HepG2 (cell line): ENCODE data around the gene STAG3. TPM values are rescaled to one million over a fixed set of nuclear protein-coding genes. Genes with fewer than 3 reads are reported as not detected.
"Not testable (repeated sequence)": the region's sequence is repeated elsewhere in the genome, so short reads cannot be mapped to it uniquely, and the experiment has no call there.

Experiments
- ATAC-seq: fragments of 200-7000 bp; cut with Tn5 transposase; 3 replicates; pipeline ENCODE4 v1.9.1; 2020; ENCODE audit warnings: mild to moderate bottlenecking, moderate library complexity
- BruUV-seq: library from RNA; stranded (reverse); fragments of 400-500 nt; replicated peaks from 2 replicates; lab custom pipeline; 2021; lab: Mats Ljungman, UMichigan
- CTCF ChIA-PET: fragments of 300-600 bp; formaldehyde crosslinking; extraction: SDS; loops from one replicate; lab custom pipeline; 2021; ENCODE audit warnings: low total read pairs, inconsistent platforms, low intra/inter-chr PET ratio; lab: Yijun Ruan, JAX
- POLR2A ChIA-PET: fragments of 350-600 bp; sonication (Branson Sonifier 250); formaldehyde crosslinking; loops from one replicate; lab custom pipeline; 2020; ENCODE audit warnings: antibody characterized with exemption, inconsistent platforms; lab: Yijun Ruan, JAX
- DNase-seq: peaks from one replicate; pipeline ENCODE4 v3.0.0-alpha.2; 2015; ENCODE audit warnings: low spot score
- FAIRE-seq: peaks from 3 replicates; lab custom pipeline; 2011; peaks lifted over from hg19 to GRCh38; lab: Jason Lieb, UNC
- H2AFZ ChIP-seq: one replicate; pipeline ENCODE4 v1.6.1; 2011; ENCODE audit warnings: low read length, inconsistent platforms
- H3K27ac ChIP-seq: fragments of 300-600 bp; 3 replicates; pipeline ENCODE4 v1.8.0; 2011; ENCODE audit warnings: mixed run types, mild to moderate bottlenecking, mixed read lengths, low read length, inconsistent platforms; ENCODE audit not compliant: insufficient read depth; ENCODE audit errors: extremely low read length
- H3K27me3 ChIP-seq, 2 experiments: fragments of 200-600 bp in 1 of 2; 2 replicates in 1 of 2; 3 replicates in 1 of 2; pipeline versions ENCODE4 v1.6.0 to v1.8.0; 2011; ENCODE audit warnings: low read length in 2 of 2, mild to moderate bottlenecking in 2 of 2, moderate library complexity in 2 of 2, inconsistent platforms in 1 of 2; ENCODE audit not compliant: insufficient read depth in 2 of 2, control insufficient read depth in 1 of 2
- H3K36me3 ChIP-seq, 2 experiments: fragments of 200-600 bp in 1 of 2; replicated peaks in 1 of 2; 2 replicates in 1 of 2; 3 replicates in 1 of 2; pipeline versions ENCODE4 v1.5.1 to v1.8.0; 2011; ENCODE audit warnings: low read length in 2 of 2, inconsistent platforms in 1 of 2; ENCODE audit not compliant: insufficient read depth in 2 of 2, control insufficient read depth in 1 of 2
- H3K4me1 ChIP-seq: 2 replicates; pipeline ENCODE4 v1.5.1; 2012; ENCODE audit warnings: low read length, inconsistent platforms; ENCODE audit not compliant: insufficient read depth
- H3K4me2 ChIP-seq: 2 replicates; pipeline ENCODE4 v1.6.0; 2011; ENCODE audit warnings: low read depth, low read length, inconsistent platforms
- H3K4me3 ChIP-seq, 3 experiments: fragments of 200-600 bp in 1 of 3; sonication (generic), shearing (Covaris generic) in 1 of 3; replicated peaks in 1 of 3; 2 replicates each; pipeline ENCODE4 v1.5.1; 2011 to 2016; ENCODE audit warnings: low read length in 3 of 3, inconsistent platforms in 2 of 3, low read depth in 2 of 3, mild to moderate bottlenecking in 2 of 3, control low read depth in 1 of 3, mixed read lengths in 1 of 3; ENCODE audit not compliant: insufficient read depth in 1 of 3
- H3K79me2 ChIP-seq: one replicate; pipeline ENCODE4 v1.6.1; 2011; ENCODE audit warnings: low read length, inconsistent platforms; ENCODE audit not compliant: insufficient read depth
- H3K9ac ChIP-seq: 2 replicates; pipeline ENCODE4 v1.6.0; 2011; ENCODE audit warnings: mild to moderate bottlenecking, low read depth, low read length, inconsistent platforms; ENCODE audit not compliant: insufficient read depth
- H3K9me3 ChIP-seq: 2 replicates; pipeline ENCODE4 v1.5.1; 2012; ENCODE audit warnings: mild to moderate bottlenecking, low read length
- H4K20me1 ChIP-seq: 2 replicates; pipeline ENCODE4 v1.6.0; 2011; ENCODE audit warnings: inconsistent platforms, mild to moderate bottlenecking, low read length, moderate library complexity; ENCODE audit not compliant: insufficient read depth
- ARNT ChIP-seq: fragments of 450-650 bp; IDR thresholded peaks from 2 replicates; pipeline ENCODE4 v1.6.1; 2017
- HMG20B ChIP-seq: conservative IDR thresholded peaks from 2 replicates; pipeline ENCODE4 v1.6.1; 2016; ENCODE audit warnings: missing genetic modification reagents, missing compliant biosample characterization
- MTA1 ChIP-seq: sonication (generic); formaldehyde crosslinking; IDR thresholded peaks from 2 replicates; pipeline ENCODE4 v1.4.0; 2020; ENCODE audit warnings: missing genetic modification reagents, mild to moderate bottlenecking, borderline replicate concordance
- MTF1 ChIP-seq: sonication (generic); formaldehyde crosslinking; IDR thresholded peaks from 2 replicates; pipeline ENCODE4 v1.5.0; 2020; ENCODE audit warnings: missing genetic modification reagents
- ZNF235 ChIP-seq: sonication (generic); formaldehyde crosslinking; IDR thresholded peaks from 2 replicates; pipeline ENCODE4 v1.8.1; 2023; ENCODE audit warnings: mild to moderate bottlenecking, missing genetic modification reagents, borderline replicate concordance
- ZNF432 ChIP-seq: sonication (generic); formaldehyde crosslinking; IDR thresholded peaks from 2 replicates; pipeline ENCODE4 v1.5.0; 2020; ENCODE audit warnings: missing genetic modification reagents, mild to moderate bottlenecking, borderline replicate concordance
- WGBS: methylation state at CpG from one replicate; pipeline ENCODE4 v1.1.6; 2017; ENCODE audit warnings: low lambda C conversion rate; 5-methylcytosine and 5-hydroxymethylcytosine counted together
- in situ Hi-C: cut with HindIII; loops from 2 replicates; pipeline ENCODE4 v1.10.0; 2017; ENCODE audit warnings: low pct_unique_long_range_greater_than_20kb; ENCODE audit not compliant: extremely low pct_ligation_motif_present
- intact Hi-C: fragments of 100-400 bp; cut with micrococcal nuclease; formaldehyde crosslinking; loops from one replicate; pipeline ENCODE4 v1.10.0; 2022; ENCODE audit not compliant: unreplicated experiment
- polyA plus RNA-seq, 8 experiments: library from polyadenylated mRNA; depleted of rRNA in 3 of 8; stranded (reverse) in 7 of 8; unstranded in 1 of 8; fragments of >200 nt; fragmentation: Illumina TruSeq in 4 of 8; extraction: Trizol in 4 of 8; gene quantifications; 2 replicates each; pipeline versions ENCODE4 v1.2.1 to v1.2.3, GENCODE V29; 2011 to 2016; ENCODE audit warnings: low read depth in 4 of 8, missing spikeins in 1 of 8, mixed read lengths in 1 of 8; ENCODE audit not compliant: insufficient read depth in 1 of 8
- total RNA-seq, 5 experiments: library from RNA; depleted of rRNA; stranded (reverse); fragments of >200 nt; fragmentation: Illumina TruSeq; extraction: Trizol; gene quantifications; 2 replicates each; pipeline ENCODE4 v1.2.3, GENCODE V29; 2016; ENCODE audit warnings: low read depth in 1 of 5

The STAG3 gene
- total and polyA plus RNA-seq, 2 of the 13 experiments (the other 11 are each of a cell fraction or from before 2014, with no cell fraction given), result 0.09 to 0.33 TPM

DNA sequence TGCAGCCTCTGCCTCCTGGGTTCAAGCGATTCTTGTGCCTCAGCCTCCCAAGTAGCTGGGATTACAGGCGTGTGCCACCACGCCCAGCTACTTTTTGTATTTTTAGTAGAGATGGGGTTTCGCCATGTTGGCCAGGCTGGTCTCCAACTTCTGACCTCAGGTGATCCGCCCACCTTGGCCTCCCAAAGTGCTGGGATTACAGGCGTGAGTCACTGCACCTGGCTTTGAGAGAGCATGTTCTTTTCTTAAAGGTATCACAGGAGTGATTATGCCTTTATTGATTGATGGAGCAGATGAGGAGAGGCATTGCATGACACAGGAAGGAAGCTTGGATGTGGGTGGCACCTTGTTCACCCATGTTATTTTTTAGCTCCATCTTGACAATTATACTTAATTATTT is 5.4 kb downstream of the STAG3 start:
- H3K9ac ChIP-seq, H4K20me1 ChIP-seq, H3K79me2 ChIP-seq, intact Hi-C loops, H3K4me3 ChIP-seq, BruUV-seq, H2AFZ ChIP-seq, H3K27ac ChIP-seq, FAIRE-seq, CTCF ChIA-PET, ATAC-seq, DNase-seq, H3K4me2 ChIP-seq, H3K36me3 ChIP-seq, H3K4me1 ChIP-seq, H3K9me3 ChIP-seq, H3K27me3 ChIP-seq, in situ Hi-C loops, POLR2A ChIA-PET: not testable (repeated sequence)
- WGBS, result 33% methylated on average over 5 of the region's 6 CpGs

DNA sequence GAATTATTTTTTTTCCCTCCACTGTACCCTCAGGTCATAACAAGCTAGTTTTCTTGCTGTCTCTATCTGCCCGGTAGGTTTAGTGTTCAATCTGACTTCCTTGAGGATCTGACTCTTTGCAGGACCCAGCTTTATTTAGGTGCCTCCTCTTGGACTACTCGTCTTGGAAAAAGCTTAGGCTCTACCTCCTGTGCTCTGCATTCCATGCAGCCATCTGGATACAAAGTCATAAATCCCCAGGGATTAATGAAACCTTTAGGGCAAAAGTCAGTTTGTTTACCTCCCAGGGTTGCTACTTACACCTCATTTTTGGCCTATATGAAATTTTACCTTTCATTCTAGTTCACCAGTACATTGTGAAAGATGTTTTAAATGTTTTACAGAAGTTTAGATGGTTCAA is 8.0 kb downstream of the STAG3 start:
- Histone ChIP-seq H4K20me1 (no peaks in the 10 kb centered on the region), H3K27ac (no peak overlapping the region), H3K4me3 (no peak overlapping the region), H2AFZ (no peak overlapping the region), H3K4me1 (peaks cover 8% of the 10 kb centered on the region; the same call in 1 of the 2 replicates), H3K9me3 (no peaks in the 10 kb centered on the region), H3K27me3 (peaks cover 1 to 4% of the 10 kb centered on the region in 2 experiments; a peak in 2 of 5 replicates), H3K36me3 (no peaks in the 10 kb centered on the region), H3K4me2 (no peak overlapping the region), H3K79me2 (no peaks in the 10 kb centered on the region), H3K9ac (no peak overlapping the region)
- no peak for TF ChIP-seq ZNF432 (CRISPR knock-in tag)
- TF ChIP-seq ZNF235 (CRISPR knock-in tag), result no peak
- TF ChIP-seq MTA1 (CRISPR knock-in tag), result no peak
- no peak for TF ChIP-seq ARNT
- no peak for TF ChIP-seq HMG20B
- no peak for TF ChIP-seq MTF1
- in situ Hi-C loops (no loop called here), intact Hi-C loops (no loop called here)
- ChIA-PET POLR2A (no interaction called here), CTCF (no interaction called here)
- no TSS peak for BruUV-seq
- ATAC-seq (no peak), FAIRE-seq (no peak), DNase-seq (no peak)
- 38% methylated on average over 2 of the region's 2 CpGs for WGBS
